Uterus (tissue), 2 donors: Measurements from ENCODE around the gene FAM181A.

Experiments used
- CTCF ChIP-seq, 4 experiments: fragments of 200-600 bp in 2 of 4; fragments of 450-650 bp in 2 of 4; sonication (generic) in 2 of 4; IDR thresholded peaks; one replicate each; pipeline ENCODE4 v1.5.1; 2016 to 2019; ENCODE audit warnings: antibody characterized with exemption in 4 of 4, mild to moderate bottlenecking in 2 of 4, moderate library complexity in 1 of 4
- POLR2A ChIP-seq, 2 donors: fragments of 450-650 bp; IDR thresholded peaks; one replicate each; pipeline ENCODE4 v1.6.1; 2016; ENCODE audit warnings: antibody characterized with exemption in 2 of 2, mild to moderate bottlenecking in 1 of 2, moderate library complexity in 1 of 2

GRCh38 chr14:93954900-93955849, 28.0 kb downstream of the FAM181A start:
- TF ChIP-seq CTCF (IDR thresholded peaks at IDR 0.05) (no peak), POLR2A (IDR thresholded peaks at IDR 0.05) (no peak)
